Glomerular visceral epithelial cell (primary cell): Measurements from ENCODE around the gene PCDHGB1.
"Not testable (repeated sequence)": the region's sequence is repeated elsewhere in the genome, so short reads cannot be mapped to it uniquely, and the experiment has no call there.

Experiments used
- DNase-seq: peaks from one replicate; pipeline ENCODE4 v3.0.0-alpha.2; 2016; ENCODE audit errors: extremely low spot score

The PCDHGB1 gene

DNA sequence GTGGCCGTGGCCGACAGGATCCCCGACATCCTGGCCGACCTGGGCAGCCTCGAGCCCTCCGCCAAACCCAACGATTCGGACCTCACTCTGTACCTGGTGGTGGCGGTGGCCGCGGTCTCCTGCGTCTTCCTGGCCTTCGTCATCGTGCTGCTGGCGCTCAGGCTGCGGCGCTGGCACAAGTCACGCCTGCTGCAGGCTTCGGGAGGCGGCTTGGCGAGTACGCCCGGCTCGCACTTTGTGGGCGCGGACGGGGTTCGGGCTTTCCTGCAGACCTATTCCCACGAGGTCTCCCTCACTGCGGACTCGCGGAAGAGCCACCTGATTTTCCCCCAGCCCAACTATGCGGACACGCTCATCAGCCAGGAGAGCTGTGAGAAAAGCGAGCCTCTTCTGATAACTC is 3.9 kb upstream of the PCDHGB1 start:
- DNase-seq: not testable (repeated sequence)

DNA sequence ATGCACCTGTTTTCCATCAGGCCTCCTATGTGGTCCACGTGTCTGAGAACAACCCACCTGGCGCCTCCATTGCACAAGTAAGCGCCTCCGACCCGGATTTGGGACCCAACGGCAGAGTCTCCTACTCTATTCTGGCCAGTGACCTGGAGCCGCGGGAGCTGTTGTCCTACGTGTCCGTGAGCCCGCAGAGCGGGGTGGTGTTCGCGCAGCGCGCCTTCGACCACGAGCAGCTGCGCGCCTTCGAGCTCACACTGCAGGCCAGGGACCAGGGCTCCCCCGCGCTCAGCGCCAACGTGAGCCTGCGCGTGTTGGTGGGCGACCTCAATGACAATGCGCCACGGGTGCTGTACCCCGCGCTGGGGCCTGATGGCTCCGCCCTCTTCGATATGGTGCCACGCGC is 1.7 kb downstream of the PCDHGB1 start:
- no peak for DNase-seq

GRCh38 chr5:141354900-141355469 is 5.1 kb downstream of the PCDHGB1 start, which contains the start of gene PCDHGA4:
Gene PCDHGA4 (plus strand): TSS chr5:141355021. CDS start chr5:141355108, 87 bp downstream.
- DNase-seq: no peak

DNA sequence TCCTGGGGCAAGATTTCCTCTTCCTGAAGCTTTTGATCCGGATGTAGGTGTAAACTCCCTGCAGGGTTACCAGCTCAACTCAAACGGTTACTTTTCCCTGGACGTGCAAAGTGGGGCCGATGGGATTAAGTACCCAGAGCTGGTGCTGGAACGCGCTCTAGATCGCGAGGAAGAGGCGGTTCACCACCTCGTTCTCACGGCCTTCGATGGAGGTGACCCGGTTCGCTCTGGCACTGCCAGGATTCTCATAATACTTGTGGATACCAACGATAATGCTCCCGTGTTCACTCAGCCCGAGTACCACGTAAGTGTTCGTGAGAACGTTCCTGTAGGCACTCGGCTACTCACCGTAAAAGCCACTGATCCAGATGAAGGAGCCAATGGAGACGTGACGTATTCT is 5.7 kb downstream of the PCDHGB1 start:
- no peak for DNase-seq

DNA sequence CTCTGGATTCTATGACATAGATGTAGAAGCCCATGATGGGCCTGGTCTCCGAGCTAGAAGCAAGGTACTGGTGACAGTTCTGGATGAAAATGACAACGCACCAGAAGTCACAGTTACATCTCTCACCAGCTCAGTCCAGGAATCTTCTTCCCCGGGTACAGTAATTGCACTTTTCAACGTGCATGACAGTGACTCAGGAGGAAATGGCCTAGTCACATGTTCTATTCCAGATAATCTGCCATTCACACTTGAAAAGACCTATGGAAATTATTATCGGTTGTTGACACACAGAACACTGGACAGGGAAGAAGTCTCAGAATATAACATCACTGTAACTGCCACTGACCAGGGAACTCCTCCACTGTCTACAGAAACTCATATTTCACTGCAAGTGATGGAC is 6.2 kb downstream of the PCDHGB1 start:
- DNase-seq: no peak

- DNase-seq: no peak
These were observed 7.1 kb downstream of the PCDHGB1 start for GRCh38 chr5:141356950-141357349.

DNA sequence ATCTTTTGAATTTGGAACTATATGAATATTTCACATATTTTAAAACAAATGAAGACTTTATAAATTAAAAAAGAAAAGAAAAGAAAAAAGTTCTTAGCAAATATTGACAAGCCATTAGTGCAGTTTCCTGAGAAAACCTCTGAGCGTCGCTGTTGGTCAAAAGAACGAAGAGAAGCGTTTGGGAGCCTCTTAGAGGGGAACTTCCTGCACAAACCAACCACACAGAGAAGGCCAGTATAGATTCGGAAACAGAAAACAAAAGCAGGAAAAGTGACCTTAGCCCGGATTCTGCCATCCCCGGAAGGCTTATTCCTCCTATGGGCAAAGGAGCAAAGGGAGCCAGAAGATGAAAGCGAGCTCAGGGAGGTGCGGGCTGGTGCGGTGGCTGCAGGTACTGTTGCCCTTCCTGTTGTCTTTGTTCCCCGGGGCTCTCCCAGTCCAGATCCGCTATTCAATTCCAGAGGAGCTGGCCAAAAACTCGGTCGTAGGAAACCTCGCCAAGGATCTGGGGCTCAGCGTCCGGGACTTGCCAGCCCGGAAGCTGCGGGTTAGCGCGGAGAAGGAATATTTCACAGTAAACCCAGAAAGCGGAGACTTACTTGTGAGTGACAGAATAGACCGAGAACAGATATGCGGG is 10.0 kb downstream of the PCDHGB1 start, which contains the start of gene PCDHGB2:
PCDHGB2 (plus strand) TSS at position 205 of the 637 bp plus-strand sequence; CDS start at position 347, 142 bp downstream.
- DNase-seq: no peak

- DNase-seq: no peak
These were observed 10.8 kb downstream of the PCDHGB1 start for GRCh38 chr5:141360685-141361084.

- DNase-seq: no peak
These were observed 12.8 kb downstream of the PCDHGB1 start for GRCh38 chr5:141362719-141363118.

- DNase-seq: no peak
These were observed 14.2 kb downstream of the PCDHGB1 start, which contains the start of gene PCDHGA5 for GRCh38 chr5:141363952-141364660. Gene PCDHGA5 (plus strand): TSS chr5:141364162. CDS start chr5:141364331, 169 bp downstream.

GRCh38 chr5:141366016-141366896 is 16.4 kb downstream of the PCDHGB1 start:
- DNase-seq: no peak

- no peak for DNase-seq
These were observed 20.3 kb downstream of the PCDHGB1 start, which contains the start of gene PCDHGB3 for GRCh38 chr5:141369994-141370848. Gene PCDHGB3 (plus strand): TSS chr5:141370242. CDS start chr5:141370395, 153 bp downstream.

- no peak for DNase-seq
These were observed 21.9 kb downstream of the PCDHGB1 start for GRCh38 chr5:141371572-141372475.

GRCh38 chr5:141373673-141374317 is 23.9 kb downstream of the PCDHGB1 start, which contains the start of gene PCDHGA6:
Gene PCDHGA6 (plus strand): TSS chr5:141373891. CDS start chr5:141374084, 193 bp downstream.
- DNase-seq: no peak

GRCh38 chr5:141374627-141375026 is 24.7 kb downstream of the PCDHGB1 start:
- no peak for DNase-seq

GRCh38 chr5:141375444-141376155 is 25.7 kb downstream of the PCDHGB1 start:
- DNase-seq: not testable (repeated sequence)

GRCh38 chr5:141382469-141383294 is 32.8 kb downstream of the PCDHGB1 start, which contains the start of gene PCDHGA7:
Gene PCDHGA7 (plus strand): TSS chr5:141382742. CDS start chr5:141382900, 158 bp downstream.
- no peak for DNase-seq
